ENCODE data around the gene PROKR1.

PROKR1 gene

GRCh38 chr2:68653034-68653433, 9.7 kb downstream of the PROKR1 start:
- no peaks in the 10 kb centered on the region for H3K9me2 ChIP-seq (replicated peaks; ENCODE audit: low read depth, low read length)
- H4K20me1 ChIP-seq (ENCODE audit: insufficient read depth, low read length, poor library complexity, severe bottlenecking): no peaks in the 10 kb centered on the region
- peak overlapping the region; percentile 49 for H3K4me3 ChIP-seq (ENCODE audit: low read length, poor library complexity, severe bottlenecking)
- no peaks in the 10 kb centered on the region for H3K27me3 ChIP-seq (ENCODE audit: insufficient read depth, low read length, poor library complexity, severe bottlenecking)
- TF ChIP-seq EZH2phosphoT487 (IDR thresholded peaks at IDR 0.05; ENCODE audit: borderline replicate concordance) (no peak), CTCF (conservative IDR thresholded peaks at IDR 0.05; ENCODE audit: low read length) (no peak)
- H2AFZ ChIP-seq (ENCODE audit: low read length): no peak overlapping the region
- H3F3A ChIP-seq (ENCODE audit: low read depth): 0 out of 2 replicates have a peak, but pooled peaks cover 3% of the 10 kb centered on the region
- H3K9me3 ChIP-seq (ENCODE audit: insufficient read depth, low read depth, low read length): no peaks in the 10 kb centered on the region
- no peaks in the 10 kb centered on the region for H3K79me2 ChIP-seq (ENCODE audit: insufficient read depth, low read length)
- H3K4me1 ChIP-seq (ENCODE audit: insufficient read depth, low read length, poor library complexity, severe bottlenecking): peaks cover 33% of the 10 kb centered on the region
- peak overlapping the region; percentile 75 for H3K4me2 ChIP-seq (ENCODE audit: low read depth, low read length, poor library complexity, severe bottlenecking)
- H3K9ac ChIP-seq (ENCODE audit: low read depth, low read length, poor library complexity, severe bottlenecking): no peak overlapping the region
- H3K36me3 ChIP-seq (ENCODE audit: insufficient read depth, low read length): no peaks in the 10 kb centered on the region

DNA sequence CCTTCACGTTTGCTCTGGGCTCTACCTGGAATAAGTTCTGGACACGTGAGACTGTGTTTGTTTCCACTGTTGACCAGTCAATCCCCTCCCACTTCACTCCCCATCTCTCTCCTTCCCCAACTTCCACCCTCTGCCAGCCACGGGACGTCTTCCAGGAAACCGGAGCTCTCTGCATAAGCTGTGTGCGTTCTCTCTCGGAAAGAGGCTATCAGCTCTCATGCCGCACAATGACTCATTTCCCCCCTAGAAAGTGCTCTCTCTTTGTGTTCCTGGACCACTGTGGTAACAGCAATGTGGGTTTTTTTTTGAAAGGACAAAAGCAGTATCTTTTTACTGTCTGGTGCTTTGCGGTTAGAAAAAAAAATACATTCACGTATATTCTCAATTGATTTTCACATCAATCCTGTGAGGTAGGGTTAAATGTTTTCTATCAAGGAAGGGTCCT, 10.2 kb downstream of the PROKR1 start:
- no peaks in the 10 kb centered on the region for H3K27me3 ChIP-seq (ENCODE audit: insufficient read depth, low read length, poor library complexity, severe bottlenecking)
- H3K4me2 ChIP-seq (ENCODE audit: low read depth, low read length, poor library complexity, severe bottlenecking): peak overlapping the region; percentile 75
- H3F3A ChIP-seq (ENCODE audit: low read depth): 0 out of 2 replicates have a peak, but pooled peaks cover 3% of the 10 kb centered on the region
- no peak overlapping the region for H2AFZ ChIP-seq (ENCODE audit: low read length)
- H3K9ac ChIP-seq (ENCODE audit: low read depth, low read length, poor library complexity, severe bottlenecking): no peak overlapping the region
- peaks cover 28% of the 10 kb centered on the region for H3K4me1 ChIP-seq (ENCODE audit: insufficient read depth, low read length, poor library complexity, severe bottlenecking)
- no peaks in the 10 kb centered on the region for H3K9me2 ChIP-seq (replicated peaks; ENCODE audit: low read depth, low read length)
- H3K36me3 ChIP-seq (ENCODE audit: insufficient read depth, low read length): no peaks in the 10 kb centered on the region
- no peaks in the 10 kb centered on the region for H3K79me2 ChIP-seq (ENCODE audit: insufficient read depth, low read length)
- TF ChIP-seq EZH2phosphoT487 (IDR thresholded peaks at IDR 0.05; ENCODE audit: borderline replicate concordance): no peak
- no peak for TF ChIP-seq CTCF (conservative IDR thresholded peaks at IDR 0.05; ENCODE audit: low read length)
- H3K4me3 ChIP-seq (ENCODE audit: low read length, poor library complexity, severe bottlenecking): peak overlapping the region; percentile 49
- H3K9me3 ChIP-seq (ENCODE audit: insufficient read depth, low read depth, low read length): no peaks in the 10 kb centered on the region
- no peaks in the 10 kb centered on the region for H4K20me1 ChIP-seq (ENCODE audit: insufficient read depth, low read length, poor library complexity, severe bottlenecking)

GRCh38 chr2:68658266-68658665, 14.9 kb downstream of the PROKR1 start:
- H3K9ac ChIP-seq (ENCODE audit: low read depth, low read length, poor library complexity, severe bottlenecking): no peak overlapping the region
- no peaks in the 10 kb centered on the region for H3K9me3 ChIP-seq (ENCODE audit: insufficient read depth, low read depth, low read length)
- H3K4me2 ChIP-seq (ENCODE audit: low read depth, low read length, poor library complexity, severe bottlenecking): no peak overlapping the region
- H3K9me2 ChIP-seq (replicated peaks; ENCODE audit: low read depth, low read length): no peaks in the 10 kb centered on the region
- H3K27me3 ChIP-seq (ENCODE audit: insufficient read depth, low read length, poor library complexity, severe bottlenecking): no peaks in the 10 kb centered on the region
- no peaks in the 10 kb centered on the region for H3K36me3 ChIP-seq (ENCODE audit: insufficient read depth, low read length)
- no peak overlapping the region for H3K4me3 ChIP-seq (ENCODE audit: low read length, poor library complexity, severe bottlenecking)
- H3F3A ChIP-seq (ENCODE audit: low read depth): 0 out of 2 replicates have a peak, but pooled peaks cover 3% of the 10 kb centered on the region
- no peak overlapping the region for H2AFZ ChIP-seq (ENCODE audit: low read length)
- TF ChIP-seq CTCF (conservative IDR thresholded peaks at IDR 0.05; ENCODE audit: low read length): no peak
- TF ChIP-seq EZH2phosphoT487 (IDR thresholded peaks at IDR 0.05; ENCODE audit: borderline replicate concordance): no peak
- H3K4me1 ChIP-seq (ENCODE audit: insufficient read depth, low read length, poor library complexity, severe bottlenecking): peaks cover 29% of the 10 kb centered on the region
- H3K79me2 ChIP-seq (ENCODE audit: insufficient read depth, low read length): no peaks in the 10 kb centered on the region
- H4K20me1 ChIP-seq (ENCODE audit: insufficient read depth, low read length, poor library complexity, severe bottlenecking): no peaks in the 10 kb centered on the region

Measured in Loucy (cell line).